KBM-7 (cell line): ENCODE results near the gene NHSL1.

Source experiments
- DNase-seq: peaks from one replicate; pipeline ENCODE4 v3.0.0-alpha.2; 2015
- in situ Hi-C: fragments of 300-500 bp; cut with MboI; formaldehyde crosslinking; loops from 2 replicates; pipeline ENCODE4 v1.14.3; 2020; ENCODE audit warnings: low sequenced_read_pairs, low pct_unique_long_range_greater_than_20kb, mixed read lengths

Gene NHSL1

GRCh38 chr6:138393871-138394783 is 105.2 kb downstream of the NHSL1 start:
- in situ Hi-C loops = no loop called here
- no peak for DNase-seq

GRCh38 chr6:138389551-138389950 is 109.7 kb downstream of the NHSL1 start:
- in situ Hi-C loops = no loop called here
- no peak for DNase-seq

- DNase-seq = no peak
Observed at GRCh38 chr6:138387577-138388368, 111.5 kb downstream of the NHSL1 start.

GRCh38 chr6:138386897-138387296 is 112.4 kb downstream of the NHSL1 start:
- no peak for DNase-seq
- in situ Hi-C loops = no loop called here

More at GRCh38 chr6:138387577-138388368, 111.5 kb downstream of the NHSL1 start:
- in situ Hi-C loops = no loop called here

GRCh38 chr6:138383776-138384175 is 115.5 kb downstream of the NHSL1 start:
- in situ Hi-C loops = no loop called here
- no peak for DNase-seq

GRCh38 chr6:138382498-138383265 is 116.6 kb downstream of the NHSL1 start:
- in situ Hi-C loops = no loop called here
- DNase-seq = no peak

GRCh38 chr6:138378463-138378862 is 120.8 kb downstream of the NHSL1 start:
- in situ Hi-C loops = no loop called here
- DNase-seq = no peak

GRCh38 chr6:138377844-138378243 is 121.5 kb downstream of the NHSL1 start, which contains the start of gene SMIM28:
Gene SMIM28 (plus strand): TSS chr6:138377905. CDS start chr6:138378073, 168 bp downstream.
- no peak for DNase-seq
- in situ Hi-C loops = no loop called here

GRCh38 chr6:138377042-138377441 is 122.3 kb downstream of the NHSL1 start:
- DNase-seq = no peak
- in situ Hi-C loops = no loop called here

GRCh38 chr6:138374815-138375214 is 124.5 kb downstream of the NHSL1 start:
- in situ Hi-C loops = no loop called here
- DNase-seq = no peak

GRCh38 chr6:138374230-138374629 is 125.1 kb downstream of the NHSL1 start:
- DNase-seq = no peak
- in situ Hi-C loops = no loop called here

GRCh38 chr6:138372711-138373463 is 126.4 kb downstream of the NHSL1 start:
- in situ Hi-C loops = no loop called here
- DNase-seq = no peak
